Measurements from ENCODE around the gene PANK4. TPM values are rescaled to one million over a fixed set of nuclear protein-coding genes. Genes with fewer than 3 reads are reported as not detected.

The PANK4 gene
- total and polyA plus RNA-seq, 10 of the 15 experiments (the other 5 are each of a cell fraction or from before 2014, with no cell fraction given), result 0.35 to 38.0 (median 18.6) TPM

GRCh38 chr1:2504225-2504948, 22.0 kb downstream of the PANK4 start:
- FAIRE-seq, result no peak
- intact Hi-C loops (cut with micrococcal nuclease; ENCODE audit: unreplicated experiment), result no loop called here
- TF ChIP-seq STAT3 (IDR thresholded peaks at IDR 0.05; ENCODE audit: low read depth, low read length) (no peak), RB1 (IDR thresholded peaks at IDR 0.05; ENCODE audit: borderline replicate concordance) (no peak), KAT2A (conservative IDR thresholded peaks at IDR 0.05; ENCODE audit: control insufficient read depth, low read depth, low read length) (no peak), PAX5 (IDR thresholded peaks at IDR 0.05; ENCODE audit: borderline replicate concordance, low read depth, low read length) (no peak), ATF2 (IDR thresholded peaks at IDR 0.05; ENCODE audit: low read length) (no peak), PML (IDR thresholded peaks at IDR 0.05; ENCODE audit: low read length) (no peak), RAD51 (IDR thresholded peaks at IDR 0.05) (no peak), SUPT20H (IDR thresholded peaks at IDR 0.05; ENCODE audit: borderline replicate concordance, control insufficient read depth, low read depth, low read length) (no peak), RBBP5 (conservative IDR thresholded peaks at IDR 0.05) (no peak)
- TF ChIP-seq, protein P1, sequence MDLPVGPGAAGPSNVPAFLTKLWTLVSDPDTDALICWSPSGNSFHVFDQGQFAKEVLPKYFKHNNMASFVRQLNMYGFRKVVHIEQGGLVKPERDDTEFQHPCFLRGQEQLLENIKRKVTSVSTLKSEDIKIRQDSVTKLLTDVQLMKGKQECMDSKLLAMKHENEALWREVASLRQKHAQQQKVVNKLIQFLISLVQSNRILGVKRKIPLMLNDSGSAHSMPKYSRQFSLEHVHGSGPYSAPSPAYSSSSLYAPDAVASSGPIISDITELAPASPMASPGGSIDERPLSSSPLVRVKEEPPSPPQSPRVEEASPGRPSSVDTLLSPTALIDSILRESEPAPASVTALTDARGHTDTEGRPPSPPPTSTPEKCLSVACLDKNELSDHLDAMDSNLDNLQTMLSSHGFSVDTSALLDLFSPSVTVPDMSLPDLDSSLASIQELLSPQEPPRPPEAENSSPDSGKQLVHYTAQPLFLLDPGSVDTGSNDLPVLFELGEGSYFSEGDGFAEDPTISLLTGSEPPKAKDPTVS (IDR thresholded peaks at IDR 0.05; ENCODE audit: low read depth, low read length), result no peak
- Histone ChIP-seq H3K79me2 (ENCODE audit: control insufficient read depth, insufficient read depth, low read length) (no peaks in the 10 kb centered on the region), H3K4me2 (ENCODE audit: control insufficient read depth, insufficient read depth) (no peak overlapping the region), H3K4me3 (no peak overlapping the region), H3K9me3 (replicated peaks; ENCODE audit: control insufficient read depth, insufficient read depth, low read length) (no peaks in the 10 kb centered on the region), H3K4me1 (ENCODE audit: control insufficient read depth, insufficient read depth, low read length) (no peaks in the 10 kb centered on the region), H4K20me1 (ENCODE audit: control insufficient read depth, insufficient read depth) (no peaks in the 10 kb centered on the region; the same call in 1 of the 2 replicates), H2AFZ (ENCODE audit: control insufficient read depth, low read depth, low read length) (no peak overlapping the region), H3K27me3 (replicated peaks in 1 of 2; ENCODE audit: control insufficient read depth in 2 of 2, insufficient read depth in 2 of 2, low read length in 1 of 2) (no peaks in the 10 kb centered on the region), H3K36me3 (ENCODE audit: control insufficient read depth in 2 of 2, insufficient read depth in 2 of 2, low read length in 1 of 2) (peaks cover 2 to 13% of the 10 kb centered on the region in 2 experiments; a peak in 3 of 4 replicates), H3K27ac (ENCODE audit: control insufficient read depth, insufficient read depth) (no peak overlapping the region), H3K9ac (ENCODE audit: control insufficient read depth, insufficient read depth, low read length) (no peak overlapping the region)
- no TSS peak for BruUV-seq (replicated peaks)
- ChIA-PET POLR2A (no interaction called here), CTCF (no interaction called here), SMC1A (ENCODE audit: uncharacterized antibody, unreplicated experiment) (no interaction called here), RAD21 (ENCODE audit: unreplicated experiment) (no interaction called here)
- DNase-seq (ENCODE audit: low read depth, low spot score), result no peak
- 61% methylated on average over 28 of the region's 36 CpGs for WGBS (ENCODE audit: insufficient coverage, insufficient replicate concordance, low lambda C conversion rate, missing lambda C conversion rate)
- ATAC-seq, result no peak
- in situ Hi-C loops (cut with MboI), result no loop called here

Measured in GM12878 (cell line).